ENCODE results near the gene TMEM243.

TMEM243 gene

DNA sequence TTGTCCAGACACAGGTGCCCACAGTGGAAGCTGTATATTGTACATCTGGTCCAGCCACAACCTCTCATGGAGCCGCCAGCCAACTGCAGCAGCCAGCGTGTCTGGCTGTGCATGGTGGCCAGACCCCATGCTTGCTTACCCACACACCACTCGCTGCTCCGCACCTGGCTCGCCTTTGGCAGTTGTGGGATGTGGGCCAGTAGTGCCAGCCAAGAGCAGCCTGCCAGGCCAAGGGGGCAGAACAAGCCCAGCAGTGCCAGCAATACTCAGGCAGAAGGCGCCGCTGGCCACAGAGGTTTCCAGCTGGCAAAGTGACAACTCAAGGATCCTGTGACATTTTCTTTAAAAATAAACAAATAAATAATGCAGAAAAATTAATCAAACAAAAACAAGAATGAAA lies 11.7 kb upstream of the TMEM243 start:
- no CpG with 5 or more reads among the region's 7 CpGs for WGBS (ENCODE audit: extremely low coverage, insufficient coverage, insufficient read length)

DNA sequence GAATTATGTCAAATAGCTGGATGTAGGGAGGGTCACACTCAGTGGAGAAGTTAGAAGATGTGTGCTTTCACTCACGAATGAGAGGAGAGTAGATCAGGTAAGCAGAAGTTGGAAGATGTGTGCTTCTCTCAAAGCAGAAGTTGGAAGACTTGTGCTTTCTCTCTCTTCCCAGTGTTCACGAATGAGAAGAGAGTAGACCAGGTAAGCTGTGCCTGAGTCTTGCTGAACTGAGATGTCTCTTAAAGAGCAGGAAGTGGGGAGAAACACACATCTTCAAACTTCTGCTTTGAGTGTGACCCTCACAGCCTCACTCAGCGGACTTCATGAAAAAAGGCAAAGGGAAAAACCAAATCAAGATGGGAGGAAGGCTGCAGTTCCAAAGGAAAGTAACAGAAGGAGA lies 7.0 kb upstream of the TMEM243 start:
- no peak overlapping the region for H3K18ac ChIP-seq (ENCODE audit: low read length)

More for the DNA sequence above, 11.7 kb upstream of the TMEM243 start:
- no peak overlapping the region for H3K9ac ChIP-seq (ENCODE audit: low read length)
- no peak overlapping the region for H3K4me3 ChIP-seq (ENCODE audit: low read depth, low read length)
- no peak overlapping the region for H2AFZ ChIP-seq (ENCODE audit: insufficient read depth, low read length, poor library complexity)
- no peaks in the 10 kb centered on the region for H3K27me3 ChIP-seq (ENCODE audit: insufficient read depth, low read length)
- H2AK5ac ChIP-seq (ENCODE audit: low read length): no peak overlapping the region
- no peaks in the 10 kb centered on the region for H3K79me2 ChIP-seq (ENCODE audit: control insufficient read depth, insufficient read depth, low read length, poor library complexity)
- no peaks in the 10 kb centered on the region for H3K36me3 ChIP-seq (ENCODE audit: control insufficient read depth in 1 of 2, insufficient read depth in 2 of 2, low read length in 2 of 2)
- no peak overlapping the region for H3K4ac ChIP-seq (ENCODE audit: low read depth, low read length)
- peaks cover 2% of the 10 kb centered on the region for H3K9me3 ChIP-seq (ENCODE audit: insufficient read depth, low read depth, low read length)
- no peak overlapping the region for H3K23ac ChIP-seq (ENCODE audit: low read length)
- H3K79me1 ChIP-seq (ENCODE audit: low read length): no peaks in the 10 kb centered on the region
- H3K4me1 ChIP-seq (ENCODE audit: control insufficient read depth in 1 of 2, insufficient read depth in 2 of 2, low read length in 2 of 2): no peaks in the 10 kb centered on the region
- H3K4me2 ChIP-seq (ENCODE audit: low read length): no peak overlapping the region
- H4K91ac ChIP-seq (ENCODE audit: low read depth, low read length): no peak overlapping the region
- no peak overlapping the region for H3K18ac ChIP-seq (ENCODE audit: low read length)
- no peak overlapping the region for H4K8ac ChIP-seq (ENCODE audit: low read depth, low read length)
- H2BK5ac ChIP-seq (ENCODE audit: low read depth, low read length, poor library complexity): no peak overlapping the region
- H3K14ac ChIP-seq (ENCODE audit: low read length): no peak overlapping the region
- H2BK120ac ChIP-seq (ENCODE audit: insufficient read depth, low read length, poor library complexity): no peak overlapping the region
- H3K27ac ChIP-seq (ENCODE audit: low read depth, low read length): no peak overlapping the region
- DNase-seq: no peak
- H2BK12ac ChIP-seq (ENCODE audit: low read length): no peak overlapping the region
- no peak overlapping the region for H4K12ac ChIP-seq (ENCODE audit: low read depth, low read length)

DNA sequence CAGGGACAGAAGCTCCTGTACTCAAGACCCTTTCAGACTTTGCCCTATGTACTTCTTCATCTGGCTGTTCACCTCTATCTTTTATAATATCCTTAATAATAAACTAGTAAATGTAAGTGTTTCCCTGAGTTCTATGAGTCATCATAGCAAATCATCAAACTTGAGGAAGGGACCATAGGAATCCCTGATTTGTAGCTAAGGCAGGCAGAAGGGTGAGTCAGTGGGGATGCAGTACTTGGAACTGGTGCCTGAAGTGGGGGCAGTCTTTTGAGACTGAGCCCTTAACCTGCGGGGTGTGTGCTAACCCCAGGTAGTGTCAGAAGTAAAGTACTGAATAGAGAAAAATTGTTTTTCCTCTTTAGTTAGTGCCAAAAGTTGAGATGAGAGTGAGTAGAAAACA lies 6.2 kb upstream of the TMEM243 start:
- H2AK5ac ChIP-seq (ENCODE audit: low read length): no peak overlapping the region
- WGBS (ENCODE audit: extremely low coverage, insufficient coverage, insufficient read length): no CpG with 5 or more reads among the region's 1 CpG
- H3K36me3 ChIP-seq (ENCODE audit: control insufficient read depth in 1 of 2, insufficient read depth in 2 of 2, low read length in 2 of 2): no peaks in the 10 kb centered on the region
- H3K4me3 ChIP-seq (ENCODE audit: low read depth, low read length): no peak overlapping the region
- H3K9me3 ChIP-seq (ENCODE audit: insufficient read depth, low read depth, low read length): no peaks in the 10 kb centered on the region
- H2BK5ac ChIP-seq (ENCODE audit: low read depth, low read length, poor library complexity): no peak overlapping the region
- peaks cover 2% of the 10 kb centered on the region for H3K27me3 ChIP-seq (ENCODE audit: insufficient read depth, low read length)
- H4K8ac ChIP-seq (ENCODE audit: low read depth, low read length): no peak overlapping the region
- no peak overlapping the region for H3K23ac ChIP-seq (ENCODE audit: low read length)
- H2AFZ ChIP-seq (ENCODE audit: insufficient read depth, low read length, poor library complexity): no peak overlapping the region
- no peak overlapping the region for H3K4ac ChIP-seq (ENCODE audit: low read depth, low read length)
- H3K18ac ChIP-seq (ENCODE audit: low read length): no peak overlapping the region
- H3K79me2 ChIP-seq (ENCODE audit: control insufficient read depth, insufficient read depth, low read length, poor library complexity): no peaks in the 10 kb centered on the region
- no peak for DNase-seq
- H3K79me1 ChIP-seq (ENCODE audit: low read length): no peaks in the 10 kb centered on the region
- H3K4me1 ChIP-seq (ENCODE audit: control insufficient read depth in 1 of 2, insufficient read depth in 2 of 2, low read length in 2 of 2): peaks cover under 1 to 3% of the 10 kb centered on the region in 2 experiments
- H3K27ac ChIP-seq (ENCODE audit: low read depth, low read length): no peak overlapping the region
- no peak overlapping the region for H3K9ac ChIP-seq (ENCODE audit: low read length)
- H4K12ac ChIP-seq (ENCODE audit: low read depth, low read length): no peak overlapping the region
- no peak overlapping the region for H2BK12ac ChIP-seq (ENCODE audit: low read length)
- H3K14ac ChIP-seq (ENCODE audit: low read length): no peak overlapping the region
- no peak overlapping the region for H2BK120ac ChIP-seq (ENCODE audit: insufficient read depth, low read length, poor library complexity)
- no peak overlapping the region for H4K91ac ChIP-seq (ENCODE audit: low read depth, low read length)
- no peak overlapping the region for H3K4me2 ChIP-seq (ENCODE audit: low read length)

More for the DNA sequence above, 7.0 kb upstream of the TMEM243 start:
- Histone ChIP-seq H3K4me2 (ENCODE audit: low read length) (no peak overlapping the region), H3K27ac (ENCODE audit: low read depth, low read length) (no peak overlapping the region), H3K4me3 (ENCODE audit: low read depth, low read length) (no peak overlapping the region), H3K9ac (ENCODE audit: low read length) (no peak overlapping the region), H4K8ac (ENCODE audit: low read depth, low read length) (no peak overlapping the region), H3K14ac (ENCODE audit: low read length) (no peak overlapping the region), H3K27me3 (ENCODE audit: insufficient read depth, low read length) (peaks cover 2% of the 10 kb centered on the region), H3K4me1 (ENCODE audit: control insufficient read depth in 1 of 2, insufficient read depth in 2 of 2, low read length in 2 of 2) (no peaks in the 10 kb centered on the region), H3K9me3 (ENCODE audit: insufficient read depth, low read depth, low read length) (no peaks in the 10 kb centered on the region), H2BK12ac (ENCODE audit: low read length) (no peak overlapping the region), H3K4ac (ENCODE audit: low read depth, low read length) (no peak overlapping the region), H3K79me2 (ENCODE audit: control insufficient read depth, insufficient read depth, low read length, poor library complexity) (no peaks in the 10 kb centered on the region), H3K79me1 (ENCODE audit: low read length) (no peaks in the 10 kb centered on the region), H2BK5ac (ENCODE audit: low read depth, low read length, poor library complexity) (no peak overlapping the region), H3K23ac (ENCODE audit: low read length) (no peak overlapping the region), H2AFZ (ENCODE audit: insufficient read depth, low read length, poor library complexity) (no peak overlapping the region), H4K12ac (ENCODE audit: low read depth, low read length) (no peak overlapping the region), H3K36me3 (ENCODE audit: control insufficient read depth in 1 of 2, insufficient read depth in 2 of 2, low read length in 2 of 2) (no peaks in the 10 kb centered on the region), H2BK120ac (ENCODE audit: insufficient read depth, low read length, poor library complexity) (no peak overlapping the region), H4K91ac (ENCODE audit: low read depth, low read length) (no peak overlapping the region), H2AK5ac (ENCODE audit: low read length) (no peak overlapping the region)
- no CpG with 5 or more reads among the region's 3 CpGs for WGBS (ENCODE audit: extremely low coverage, insufficient coverage, insufficient read length)
- no peak for DNase-seq

DNA sequence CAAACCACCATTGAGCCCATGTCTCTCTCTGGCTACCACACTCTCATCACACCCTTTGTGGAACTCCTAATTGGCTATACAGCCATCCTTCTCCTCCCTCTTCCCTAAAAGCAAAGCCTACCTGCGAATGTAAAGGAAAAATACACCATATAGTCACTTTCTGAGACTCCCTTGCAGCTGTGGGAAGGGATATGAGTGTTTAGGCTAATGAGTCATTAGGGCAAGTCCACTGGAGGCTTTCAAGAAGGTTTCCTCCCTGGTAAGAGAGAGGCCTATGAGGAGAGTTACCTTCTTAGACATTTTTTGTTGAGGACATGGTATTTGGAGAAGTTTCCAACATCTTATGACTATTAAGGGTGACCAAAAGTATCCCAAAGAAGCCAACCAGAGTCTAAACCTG lies 4.1 kb upstream of the TMEM243 start:
- DNase-seq: no peak
- no peak overlapping the region for H2BK5ac ChIP-seq (ENCODE audit: low read depth, low read length, poor library complexity)
- peaks cover 2% of the 10 kb centered on the region for H3K27me3 ChIP-seq (ENCODE audit: insufficient read depth, low read length)
- H4K8ac ChIP-seq (ENCODE audit: low read depth, low read length): no peak overlapping the region
- H3K4ac ChIP-seq (ENCODE audit: low read depth, low read length): no peak overlapping the region
- H3K4me3 ChIP-seq (ENCODE audit: low read depth, low read length): no peak overlapping the region
- H3K36me3 ChIP-seq (ENCODE audit: control insufficient read depth in 1 of 2, insufficient read depth in 2 of 2, low read length in 2 of 2): no peaks in the 10 kb centered on the region
- H3K27ac ChIP-seq (ENCODE audit: low read depth, low read length): no peak overlapping the region
- no peak overlapping the region for H2BK120ac ChIP-seq (ENCODE audit: insufficient read depth, low read length, poor library complexity)
- peaks cover 10% of the 10 kb centered on the region for H3K79me1 ChIP-seq (ENCODE audit: low read length)
- no peak overlapping the region for H2BK12ac ChIP-seq (ENCODE audit: low read length)
- H2AK5ac ChIP-seq (ENCODE audit: low read length): no peak overlapping the region
- peaks cover 12% of the 10 kb centered on the region for H3K79me2 ChIP-seq (ENCODE audit: control insufficient read depth, insufficient read depth, low read length, poor library complexity)
- WGBS (ENCODE audit: extremely low coverage, insufficient coverage, insufficient read length): no CpG with 5 or more reads among the region's 1 CpG
- H3K9ac ChIP-seq (ENCODE audit: low read length): no peak overlapping the region
- H3K9me3 ChIP-seq (ENCODE audit: insufficient read depth, low read depth, low read length): no peaks in the 10 kb centered on the region
- H3K23ac ChIP-seq (ENCODE audit: low read length): no peak overlapping the region
- H2AFZ ChIP-seq (ENCODE audit: insufficient read depth, low read length, poor library complexity): no peak overlapping the region
- H3K18ac ChIP-seq (ENCODE audit: low read length): no peak overlapping the region
- peaks cover 2 to 6% of the 10 kb centered on the region in 2 experiments for H3K4me1 ChIP-seq (ENCODE audit: control insufficient read depth in 1 of 2, insufficient read depth in 2 of 2, low read length in 2 of 2)
- H3K4me2 ChIP-seq (ENCODE audit: low read length): no peak overlapping the region
- H4K12ac ChIP-seq (ENCODE audit: low read depth, low read length): no peak overlapping the region
- no peak overlapping the region for H3K14ac ChIP-seq (ENCODE audit: low read length)
- H4K91ac ChIP-seq (ENCODE audit: low read depth, low read length): no peak overlapping the region

Measured in trophoblast cell (in vitro differentiated cells and primary cell).